Rectal smooth muscle tissue (tissue), 1 donor: Measurements from ENCODE around the gene NTM.

Experiments used
- H3K27ac ChIP-seq: one replicate; pipeline ENCODE4 v1.7.0; 2013; ENCODE audit warnings: low read depth, low read length, inconsistent platforms
- H3K27me3 ChIP-seq: one replicate; pipeline ENCODE4 v1.7.0; 2013; ENCODE audit warnings: low read length; ENCODE audit not compliant: control insufficient read depth, insufficient read depth
- H3K36me3 ChIP-seq: one replicate; pipeline ENCODE4 v1.7.0; 2013; ENCODE audit warnings: low read length; ENCODE audit not compliant: control insufficient read depth, insufficient read depth
- H3K4me1 ChIP-seq: one replicate; pipeline ENCODE4 v1.7.0; 2013; ENCODE audit warnings: low read length; ENCODE audit not compliant: control insufficient read depth, insufficient read depth
- H3K4me3 ChIP-seq: one replicate; pipeline ENCODE4 v1.7.0; 2013; ENCODE audit warnings: low read length
- H3K9ac ChIP-seq: one replicate; pipeline ENCODE4 v1.7.0; 2013; ENCODE audit warnings: low read length

Gene NTM

GRCh38 chr11:132131047-132131446 lies 760.6 kb downstream of the NTM start:
- Histone ChIP-seq H3K4me3 (no peak overlapping the region), H3K36me3 (no peaks in the 10 kb centered on the region), H3K9ac (no peak overlapping the region), H3K27me3 (no peaks in the 10 kb centered on the region), H3K27ac (no peak overlapping the region), H3K4me1 (peaks cover 14% of the 10 kb centered on the region)

GRCh38 chr11:132131961-132132360 lies 761.5 kb downstream of the NTM start:
- Histone ChIP-seq H3K36me3 (no peaks in the 10 kb centered on the region), H3K9ac (no peak overlapping the region), H3K4me1 (peaks cover 9% of the 10 kb centered on the region), H3K27ac (no peak overlapping the region), H3K4me3 (no peak overlapping the region), H3K27me3 (no peaks in the 10 kb centered on the region)

GRCh38 chr11:132134322-132134721 lies 763.9 kb downstream of the NTM start:
- Histone ChIP-seq H3K9ac (no peak overlapping the region), H3K27me3 (no peaks in the 10 kb centered on the region), H3K4me3 (no peak overlapping the region), H3K4me1 (no peaks in the 10 kb centered on the region), H3K27ac (no peak overlapping the region), H3K36me3 (no peaks in the 10 kb centered on the region)

GRCh38 chr11:132137289-132137980 lies 767.0 kb downstream of the NTM start:
- Histone ChIP-seq H3K36me3 (no peaks in the 10 kb centered on the region), H3K4me3 (no peak overlapping the region), H3K27ac (no peak overlapping the region), H3K4me1 (no peaks in the 10 kb centered on the region), H3K9ac (no peak overlapping the region), H3K27me3 (no peaks in the 10 kb centered on the region)

- no peak overlapping the region for H3K4me3 ChIP-seq
- H3K4me1 ChIP-seq = no peaks in the 10 kb centered on the region
- no peaks in the 10 kb centered on the region for H3K27me3 ChIP-seq
- no peak overlapping the region for H3K27ac ChIP-seq
- H3K36me3 ChIP-seq = no peaks in the 10 kb centered on the region
- no peak overlapping the region for H3K9ac ChIP-seq
Observed at GRCh38 chr11:132137981-132138313, 767.5 kb downstream of the NTM start.

GRCh38 chr11:132139181-132139580 lies 768.8 kb downstream of the NTM start:
- H3K27ac ChIP-seq = no peak overlapping the region
- no peaks in the 10 kb centered on the region for H3K27me3 ChIP-seq
- H3K36me3 ChIP-seq = no peaks in the 10 kb centered on the region
- H3K4me1 ChIP-seq = no peaks in the 10 kb centered on the region
- no peak overlapping the region for H3K4me3 ChIP-seq
- H3K9ac ChIP-seq = no peak overlapping the region

GRCh38 chr11:132140056-132140455 lies 769.6 kb downstream of the NTM start:
- H3K4me1 ChIP-seq = no peaks in the 10 kb centered on the region
- no peak overlapping the region for H3K9ac ChIP-seq
- H3K4me3 ChIP-seq = no peak overlapping the region
- no peaks in the 10 kb centered on the region for H3K27me3 ChIP-seq
- H3K27ac ChIP-seq = no peak overlapping the region
- H3K36me3 ChIP-seq = no peaks in the 10 kb centered on the region

GRCh38 chr11:132142121-132142520 lies 771.7 kb downstream of the NTM start:
- no peaks in the 10 kb centered on the region for H3K36me3 ChIP-seq
- no peak overlapping the region for H3K4me3 ChIP-seq
- no peaks in the 10 kb centered on the region for H3K27me3 ChIP-seq
- no peak overlapping the region for H3K27ac ChIP-seq
- H3K4me1 ChIP-seq = no peaks in the 10 kb centered on the region
- H3K9ac ChIP-seq = no peak overlapping the region

GRCh38 chr11:132142554-132142953 lies 772.1 kb downstream of the NTM start:
- H3K27ac ChIP-seq = no peak overlapping the region
- no peak overlapping the region for H3K9ac ChIP-seq
- H3K36me3 ChIP-seq = no peaks in the 10 kb centered on the region
- no peaks in the 10 kb centered on the region for H3K4me1 ChIP-seq
- no peak overlapping the region for H3K4me3 ChIP-seq
- no peaks in the 10 kb centered on the region for H3K27me3 ChIP-seq

- H3K36me3 ChIP-seq = no peaks in the 10 kb centered on the region
- H3K9ac ChIP-seq = no peak overlapping the region
- H3K27ac ChIP-seq = no peak overlapping the region
- H3K4me3 ChIP-seq = no peak overlapping the region
- H3K4me1 ChIP-seq = no peaks in the 10 kb centered on the region
- H3K27me3 ChIP-seq = no peaks in the 10 kb centered on the region
Observed at GRCh38 chr11:132147464-132147863, 777.0 kb downstream of the NTM start.

- H3K27me3 ChIP-seq = no peaks in the 10 kb centered on the region
- no peaks in the 10 kb centered on the region for H3K4me1 ChIP-seq
- H3K27ac ChIP-seq = no peak overlapping the region
- H3K36me3 ChIP-seq = no peaks in the 10 kb centered on the region
- no peak overlapping the region for H3K4me3 ChIP-seq
- H3K9ac ChIP-seq = no peak overlapping the region
Observed at GRCh38 chr11:132154781-132155180, 784.4 kb downstream of the NTM start.

- Histone ChIP-seq H3K4me1 (no peaks in the 10 kb centered on the region), H3K9ac (no peak overlapping the region), H3K36me3 (no peaks in the 10 kb centered on the region), H3K4me3 (no peak overlapping the region), H3K27ac (no peak overlapping the region), H3K27me3 (no peaks in the 10 kb centered on the region)
Observed at GRCh38 chr11:132158091-132158490, 787.7 kb downstream of the NTM start.

GRCh38 chr11:132158696-132159095 lies 788.3 kb downstream of the NTM start:
- Histone ChIP-seq H3K27me3 (no peaks in the 10 kb centered on the region), H3K27ac (no peak overlapping the region), H3K4me1 (no peaks in the 10 kb centered on the region), H3K9ac (no peak overlapping the region), H3K4me3 (no peak overlapping the region), H3K36me3 (no peaks in the 10 kb centered on the region)
